Right atrium auricular region (tissue), 2 donors: ENCODE measurements around the gene INTU. TPM values are rescaled to one million over a fixed set of nuclear protein-coding genes. Genes with fewer than 3 reads are reported as not detected.
"Not testable (repeated sequence)": the region's sequence is repeated elsewhere in the genome, so short reads cannot be mapped to it uniquely, and the experiment has no call there.

ENCODE experiments used
- DNase-seq: peaks from one replicate; pipeline ENCODE4 v3.0.0-alpha.2; 2019; ENCODE audit warnings: low spot score
- H3K27ac ChIP-seq, 2 donors: fragments of 200-600 bp; sonication (generic); 1 replicate in 1 of 2; 2 replicates in 1 of 2; pipeline ENCODE4 v1.5.1; 2016 to 2019
- H3K27me3 ChIP-seq, 2 donors: fragments of 200-600 bp; sonication (generic); one replicate each; pipeline versions ENCODE4 v1.5.1 to v1.6.0; 2017 to 2019
- H3K36me3 ChIP-seq: fragments of 200-600 bp; sonication (generic); one replicate; pipeline ENCODE4 v1.5.1; 2016
- H3K4me1 ChIP-seq, 2 donors: fragments of 200-600 bp; sonication (generic); one replicate each; pipeline versions ENCODE4 v1.5.1 to v1.6.0; 2017 to 2019
- H3K4me3 ChIP-seq, 2 donors: fragments of 200-600 bp; sonication (generic); 1 replicate in 1 of 2; 2 replicates in 1 of 2; pipeline ENCODE4 v1.5.1; 2017 to 2019; ENCODE audit warnings: mild to moderate bottlenecking in 1 of 2, moderate library complexity in 1 of 2
- H3K9me3 ChIP-seq, 2 donors: fragments of 200-600 bp; sonication (generic); one replicate each; pipeline ENCODE4 v1.5.1; 2019
- CTCF ChIP-seq, 2 donors: fragments of 200-600 bp; sonication (generic); IDR thresholded peaks; one replicate each; pipeline ENCODE4 v1.5.1; 2019; ENCODE audit warnings: antibody characterized with exemption in 2 of 2
- total RNA-seq, 2 donors: library from RNA; depleted of rRNA; stranded (reverse); fragments of >200 nt; gene quantifications; one replicate each; pipeline ENCODE4 v1.1.0, GENCODE V29; 2016

Gene INTU
- total RNA-seq, 2 donors from 2014 or later = 1.8 to 4.7 TPM

- no peak overlapping the region for H3K4me3 ChIP-seq
- no peaks in the 10 kb centered on the region for H3K36me3 ChIP-seq
- H3K27me3 ChIP-seq = no peaks in the 10 kb centered on the region
- no peak overlapping the region for H3K27ac ChIP-seq
- no peak for DNase-seq
- no peaks in the 10 kb centered on the region for H3K9me3 ChIP-seq
- peaks cover 0 to 14% of the 10 kb centered on the region in 2 donors for H3K4me1 ChIP-seq
- TF ChIP-seq CTCF (IDR thresholded peaks at IDR 0.05) = no peak
Observed at GRCh38 chr4:127631420-127631819, 1.3 kb upstream of the INTU start.

GRCh38 chr4:127634181-127634580 is 1.4 kb downstream of the INTU start:
- Histone ChIP-seq H3K27me3 (no peaks in the 10 kb centered on the region), H3K4me1 (peaks cover 0 to 14% of the 10 kb centered on the region in 2 donors), H3K4me3 (no peak overlapping the region), H3K9me3 (no peaks in the 10 kb centered on the region), H3K27ac (no peak overlapping the region), H3K36me3 (no peaks in the 10 kb centered on the region)
- no peak for DNase-seq
- TF ChIP-seq CTCF (IDR thresholded peaks at IDR 0.05) = no peak

GRCh38 chr4:127641524-127641923 is 8.8 kb downstream of the INTU start:
- no peak overlapping the region for H3K4me3 ChIP-seq
- no peaks in the 10 kb centered on the region for H3K9me3 ChIP-seq
- no peak for DNase-seq
- H3K27ac ChIP-seq = no peak overlapping the region
- no peaks in the 10 kb centered on the region for H3K27me3 ChIP-seq
- H3K4me1 ChIP-seq = no peaks in the 10 kb centered on the region
- H3K36me3 ChIP-seq = no peaks in the 10 kb centered on the region
- TF ChIP-seq CTCF (IDR thresholded peaks at IDR 0.05) = no peak

GRCh38 chr4:127642169-127642568 is 9.4 kb downstream of the INTU start:
- DNase-seq = no peak
- no peaks in the 10 kb centered on the region for H3K27me3 ChIP-seq
- no peaks in the 10 kb centered on the region for H3K4me1 ChIP-seq
- H3K36me3 ChIP-seq = no peaks in the 10 kb centered on the region
- no peak overlapping the region for H3K27ac ChIP-seq
- no peaks in the 10 kb centered on the region for H3K9me3 ChIP-seq
- H3K4me3 ChIP-seq = no peak overlapping the region
- TF ChIP-seq CTCF (IDR thresholded peaks at IDR 0.05) = no peak

GRCh38 chr4:127643791-127644190 is 11.0 kb downstream of the INTU start:
- H3K36me3 ChIP-seq = no peaks in the 10 kb centered on the region
- no peaks in the 10 kb centered on the region for H3K9me3 ChIP-seq
- DNase-seq = no peak
- no peaks in the 10 kb centered on the region for H3K27me3 ChIP-seq
- no peak overlapping the region for H3K27ac ChIP-seq
- no peak overlapping the region for H3K4me3 ChIP-seq
- no peak for TF ChIP-seq CTCF (IDR thresholded peaks at IDR 0.05)
- no peaks in the 10 kb centered on the region for H3K4me1 ChIP-seq

- Histone ChIP-seq H3K9me3 (no peaks in the 10 kb centered on the region), H3K27ac (no peak overlapping the region), H3K4me1 (no peaks in the 10 kb centered on the region), H3K4me3 (no peak overlapping the region), H3K36me3 (no peaks in the 10 kb centered on the region), H3K27me3 (no peaks in the 10 kb centered on the region)
- DNase-seq = no peak
- no peak for TF ChIP-seq CTCF (IDR thresholded peaks at IDR 0.05)
Observed at GRCh38 chr4:127648061-127648460, 15.3 kb downstream of the INTU start.

GRCh38 chr4:127655590-127655989 is 22.8 kb downstream of the INTU start:
- not testable (repeated sequence) for H3K4me3 ChIP-seq, DNase-seq, H3K36me3 ChIP-seq, H3K4me1 ChIP-seq, H3K9me3 ChIP-seq, H3K27me3 ChIP-seq, H3K27ac ChIP-seq
